ENCODE data around the gene IGFBP4.

GRCh38 chr17:40479754-40480480, 36.7 kb downstream of the IGFBP4 start:
- TF ChIP-seq CTCF (IDR thresholded peaks at IDR 0.05) (no peak), EZH2 (IDR thresholded peaks at IDR 0.05; ENCODE audit: borderline replicate concordance, insufficient read depth, low read depth, low read length, poor library complexity, severe bottlenecking) (no peak)
